Vagina (tissue), 2 donors: ENCODE measurements around the gene NRXN3. TPM values are rescaled to one million over a fixed set of nuclear protein-coding genes. Genes with fewer than 3 reads are reported as not detected.

Experiments
- DNase-seq, 2 donors: peaks; one replicate each; pipeline ENCODE4 v3.0.0-alpha.2; 2017; ENCODE audit errors: extremely low spot score in 2 of 2
- H3K27ac ChIP-seq: fragments of 200-600 bp; sonication (generic); one replicate; pipeline ENCODE4 v1.5.1; 2019
- H3K27me3 ChIP-seq: fragments of 200-600 bp; sonication (generic); one replicate; pipeline ENCODE4 v1.5.1; 2019
- H3K36me3 ChIP-seq, 2 donors: fragments of 200-600 bp; sonication (generic); one replicate each; pipeline ENCODE4 v1.5.1; 2017 to 2019
- H3K4me1 ChIP-seq: fragments of 200-600 bp; sonication (generic); one replicate; pipeline ENCODE4 v1.5.1; 2019
- H3K4me3 ChIP-seq, 2 donors: fragments of 200-600 bp; sonication (generic); 1 replicate in 1 of 2; 2 replicates in 1 of 2; pipeline ENCODE4 v1.5.1; 2016 to 2019
- H3K9me3 ChIP-seq: fragments of 200-600 bp; sonication (generic); one replicate; pipeline ENCODE4 v1.5.1; 2019
- CTCF ChIP-seq, 3 experiments: fragments of 450-650 bp in 2 of 3; fragments of 200-600 bp in 1 of 3; sonication (generic) in 1 of 3; IDR thresholded peaks; one replicate each; pipeline ENCODE4 v1.5.1; 2017 to 2019; ENCODE audit warnings: antibody characterized with exemption in 3 of 3, mild to moderate bottlenecking in 2 of 3, moderate library complexity in 2 of 3
- POLR2A ChIP-seq, 2 donors: fragments of 450-650 bp; IDR thresholded peaks; one replicate each; pipeline ENCODE4 v1.6.1; 2017; ENCODE audit warnings: antibody characterized with exemption in 2 of 2, mild to moderate bottlenecking in 2 of 2, moderate library complexity in 2 of 2
- POLR2AphosphoS5 ChIP-seq, 2 donors: sonication (generic); formaldehyde crosslinking; IDR thresholded peaks; one replicate each; pipeline ENCODE4 v1.9.0; 2017; ENCODE audit warnings: antibody characterized with exemption in 2 of 2, mild to moderate bottlenecking in 2 of 2, low read depth in 1 of 2; ENCODE audit not compliant: insufficient read depth in 1 of 2
- intact Hi-C: fragments of 100-400 bp; cut with DNase I; formaldehyde crosslinking; loops from one replicate; pipeline ENCODE4 v1.15.1; 2023
- total RNA-seq: library from RNA; depleted of rRNA; stranded (reverse); fragments of >200 nt; gene quantifications from one replicate; pipeline ENCODE4 v1.2.3, GENCODE V29; 2016

The NRXN3 gene
- total RNA-seq, 1 donor from 2014 or later, result 4.7 TPM

- Histone ChIP-seq H3K36me3 (no peaks in the 10 kb centered on the region), H3K27me3 (no peaks in the 10 kb centered on the region), H3K27ac (no peak overlapping the region), H3K4me3 (no peak overlapping the region), H3K4me1 (no peaks in the 10 kb centered on the region), H3K9me3 (no peaks in the 10 kb centered on the region)
- no peak for TF ChIP-seq POLR2A (IDR thresholded peaks at IDR 0.05)
- no peak for TF ChIP-seq CTCF (IDR thresholded peaks at IDR 0.05)
- TF ChIP-seq POLR2AphosphoS5 (IDR thresholded peaks at IDR 0.05; ENCODE audit: insufficient read depth in 1 of 2, low read depth in 1 of 2), result no peak
- intact Hi-C loops, result no loop called here
- DNase-seq, result no peak
Measured at GRCh38 chr14:79265366-79265946, 1095.3 kb downstream of the NRXN3 start.

GRCh38 chr14:79270361-79270760 is 1100.2 kb downstream of the NRXN3 start:
- no peak overlapping the region for H3K27ac ChIP-seq
- intact Hi-C loops, result no loop called here
- H3K4me1 ChIP-seq, result no peaks in the 10 kb centered on the region
- DNase-seq, result no peak
- no peaks in the 10 kb centered on the region for H3K9me3 ChIP-seq
- no peaks in the 10 kb centered on the region for H3K36me3 ChIP-seq
- H3K4me3 ChIP-seq, result no peak overlapping the region
- TF ChIP-seq POLR2AphosphoS5 (IDR thresholded peaks at IDR 0.05; ENCODE audit: insufficient read depth in 1 of 2, low read depth in 1 of 2), result no peak
- TF ChIP-seq POLR2A (IDR thresholded peaks at IDR 0.05), result no peak
- no peak for TF ChIP-seq CTCF (IDR thresholded peaks at IDR 0.05)
- no peaks in the 10 kb centered on the region for H3K27me3 ChIP-seq

GRCh38 chr14:79271122-79271521 is 1100.9 kb downstream of the NRXN3 start:
- H3K27ac ChIP-seq, result no peak overlapping the region
- DNase-seq, result no peak
- no peaks in the 10 kb centered on the region for H3K36me3 ChIP-seq
- no peaks in the 10 kb centered on the region for H3K4me1 ChIP-seq
- intact Hi-C loops, result no loop called here
- no peaks in the 10 kb centered on the region for H3K27me3 ChIP-seq
- no peak overlapping the region for H3K4me3 ChIP-seq
- TF ChIP-seq CTCF (IDR thresholded peaks at IDR 0.05) (no peak), POLR2AphosphoS5 (IDR thresholded peaks at IDR 0.05; ENCODE audit: insufficient read depth in 1 of 2, low read depth in 1 of 2) (no peak), POLR2A (IDR thresholded peaks at IDR 0.05) (no peak)
- H3K9me3 ChIP-seq, result no peaks in the 10 kb centered on the region

GRCh38 chr14:79274641-79275291 is 1104.6 kb downstream of the NRXN3 start:
- no peak overlapping the region for H3K27ac ChIP-seq
- H3K27me3 ChIP-seq, result no peaks in the 10 kb centered on the region
- peaks cover 17% of the 10 kb centered on the region for H3K4me1 ChIP-seq
- no peak for DNase-seq
- no peaks in the 10 kb centered on the region for H3K9me3 ChIP-seq
- no peak overlapping the region for H3K4me3 ChIP-seq
- intact Hi-C loops, result no loop called here
- H3K36me3 ChIP-seq, result no peaks in the 10 kb centered on the region
- TF ChIP-seq CTCF (IDR thresholded peaks at IDR 0.05), result no peak
- no peak for TF ChIP-seq POLR2AphosphoS5 (IDR thresholded peaks at IDR 0.05; ENCODE audit: insufficient read depth in 1 of 2, low read depth in 1 of 2)
- TF ChIP-seq POLR2A (IDR thresholded peaks at IDR 0.05), result no peak

GRCh38 chr14:79275292-79275655 is 1105.1 kb downstream of the NRXN3 start:
- DNase-seq, result no peak
- intact Hi-C loops, result no loop called here

More at GRCh38 chr14:79275292-79275655, 1105.1 kb downstream of the NRXN3 start:
- Histone ChIP-seq H3K27ac (no peak overlapping the region), H3K9me3 (no peaks in the 10 kb centered on the region), H3K4me3 (no peak overlapping the region), H3K27me3 (no peaks in the 10 kb centered on the region), H3K4me1 (peaks cover 22% of the 10 kb centered on the region), H3K36me3 (no peaks in the 10 kb centered on the region)
- TF ChIP-seq POLR2A (IDR thresholded peaks at IDR 0.05) (no peak), CTCF (IDR thresholded peaks at IDR 0.05) (no peak), POLR2AphosphoS5 (IDR thresholded peaks at IDR 0.05; ENCODE audit: insufficient read depth in 1 of 2, low read depth in 1 of 2) (no peak)
